Stimulated activated CD8-positive, alpha-beta memory T cell treated with anti-CD3 and anti-CD28 coated beads, Interleukin-4, amount 100 ng/mL, for 24 hours (primary cell): ENCODE measurements around the gene CHKB.

Experiments used
- DNase-seq: peaks from one replicate; pipeline ENCODE4 v3.0.0-alpha.2; 2020; ENCODE audit warnings: low read depth

CHKB gene

GRCh38 chr22:50530580-50530876 is 52.1 kb downstream of the CHKB start:
- no peak for DNase-seq

- DNase-seq: peak; percentile 57
Observed at GRCh38 chr22:50529897-50530579, 52.6 kb downstream of the CHKB start, which contains the start of gene TYMP. Gene TYMP, minus strand, starts transcription at chr22:50530012. Its CDS starts 303 bp downstream, at chr22:50529709.

- no peak for DNase-seq
Observed at GRCh38 chr22:50529416-50529896, 53.2 kb downstream of the CHKB start.
